IPS-15b (cell line): ENCODE results near the gene C6orf47.

Experiments used
- H3K27me3 ChIP-seq: one replicate; pipeline ENCODE4 v1.6.1; 2013; ENCODE audit warnings: low read length; ENCODE audit not compliant: control insufficient read depth, insufficient read depth
- H3K36me3 ChIP-seq: one replicate; pipeline ENCODE4 v1.6.1; 2013; ENCODE audit warnings: low read length; ENCODE audit not compliant: control insufficient read depth, insufficient read depth
- H3K4me1 ChIP-seq: one replicate; pipeline ENCODE4 v1.6.1; 2013; ENCODE audit warnings: mild to moderate bottlenecking, low read length; ENCODE audit not compliant: control insufficient read depth, insufficient read depth
- H3K4me3 ChIP-seq: one replicate; pipeline ENCODE4 v1.5.1; 2013; ENCODE audit warnings: low read depth, low read length
- H3K9ac ChIP-seq: one replicate; pipeline ENCODE4 v1.6.1; 2013; ENCODE audit warnings: low read depth, mild to moderate bottlenecking, low read length
- H3K9me3 ChIP-seq: one replicate; pipeline ENCODE4 v1.6.1; 2013; ENCODE audit warnings: mild to moderate bottlenecking, low read length; ENCODE audit not compliant: control insufficient read depth, insufficient read depth

The C6orf47 gene

DNA sequence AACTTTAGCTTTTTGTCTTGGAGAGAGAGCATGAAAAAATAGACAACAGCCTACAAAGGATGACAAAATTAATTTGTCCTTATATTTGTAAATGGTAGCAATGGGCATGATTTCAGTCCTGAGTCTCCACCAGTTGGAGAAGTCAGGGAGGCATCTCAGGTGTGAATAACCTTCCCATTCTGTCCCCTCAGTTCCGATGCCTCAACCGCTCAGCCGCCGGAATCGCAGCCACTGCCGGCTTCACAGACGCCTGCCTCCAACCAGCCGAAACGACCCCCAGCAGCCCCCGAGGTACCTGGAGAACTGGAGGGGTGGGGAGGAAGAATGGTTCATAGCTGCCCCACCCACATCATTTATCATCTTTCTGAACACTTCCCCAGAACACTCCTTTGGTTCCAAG lies 36.5 kb downstream of the C6orf47 start:
- Histone ChIP-seq H3K27me3 (no peaks in the 10 kb centered on the region), H3K4me1 (peaks cover 5% of the 10 kb centered on the region), H3K9ac (no peak overlapping the region), H3K36me3 (peaks cover 66% of the 10 kb centered on the region), H3K4me3 (no peak overlapping the region), H3K9me3 (no peaks in the 10 kb centered on the region)

GRCh38 chr6:31622684-31623091 lies 37.9 kb downstream of the C6orf47 start:
- peak overlapping the region; percentile 98 for H3K9ac ChIP-seq
- H3K27me3 ChIP-seq: no peaks in the 10 kb centered on the region
- peaks cover 52% of the 10 kb centered on the region for H3K36me3 ChIP-seq

DNA sequence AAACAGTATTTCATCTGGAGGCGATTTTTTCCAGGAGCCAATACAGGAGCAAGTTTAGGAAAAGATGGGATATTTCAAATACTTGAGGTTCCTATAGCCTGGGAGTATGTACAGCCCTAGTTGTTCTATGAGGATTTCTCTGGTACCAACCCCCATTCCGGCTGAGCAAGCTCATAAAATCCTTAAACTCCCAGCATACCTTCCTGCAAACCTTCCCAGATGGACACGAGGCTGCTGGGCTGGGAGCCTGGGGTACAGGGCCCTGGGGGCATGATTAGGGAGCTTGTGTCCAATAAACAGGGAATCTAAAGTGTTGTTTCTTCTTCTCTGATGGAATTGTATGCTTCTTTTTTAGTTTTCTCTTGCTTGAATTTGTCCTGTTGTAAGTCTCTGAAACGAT lies 38.6 kb downstream of the C6orf47 start:
- Histone ChIP-seq H3K27me3 (no peaks in the 10 kb centered on the region), H3K9ac (peak overlapping the region; percentile 98), H3K36me3 (peaks cover 45% of the 10 kb centered on the region), H3K4me1 (peaks cover 5% of the 10 kb centered on the region), H3K9me3 (no peaks in the 10 kb centered on the region), H3K4me3 (peak overlapping the region; percentile 91)

More at GRCh38 chr6:31622684-31623091, 37.9 kb downstream of the C6orf47 start:
- peak overlapping the region; percentile 91 for H3K4me3 ChIP-seq
- no peaks in the 10 kb centered on the region for H3K9me3 ChIP-seq
- peaks cover 5% of the 10 kb centered on the region for H3K4me1 ChIP-seq

DNA sequence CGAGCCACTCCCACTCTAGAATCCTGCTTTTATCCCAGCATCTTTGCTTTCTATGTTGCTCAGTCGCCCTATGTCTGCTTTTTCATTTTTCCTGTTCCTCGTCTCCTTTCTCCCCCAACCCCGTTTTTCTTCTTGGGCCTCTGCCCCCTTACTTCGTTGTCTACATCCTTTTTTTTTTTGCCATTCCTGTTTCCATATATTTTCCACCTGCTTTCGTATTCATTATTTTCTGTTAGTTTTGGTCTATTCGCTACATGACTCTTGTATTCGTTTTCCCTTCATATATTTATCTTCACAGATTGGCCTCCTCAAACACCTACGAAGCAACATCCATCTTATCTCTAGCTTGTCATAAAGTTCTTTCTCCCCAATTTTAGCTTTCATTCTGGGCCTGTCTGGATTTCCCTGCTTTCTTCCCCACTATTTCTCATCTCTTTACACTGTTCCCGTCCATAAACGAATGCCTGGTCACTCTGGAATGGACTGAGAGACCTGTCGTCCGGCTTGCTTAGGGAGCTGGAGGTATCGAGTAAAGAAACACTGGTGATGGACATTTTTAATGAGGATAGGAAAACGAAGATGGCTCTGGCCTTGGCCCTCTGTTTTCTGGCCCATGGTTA lies 39.1 kb downstream of the C6orf47 start:
- no peaks in the 10 kb centered on the region for H3K27me3 ChIP-seq
- H3K4me1 ChIP-seq: peaks cover 5% of the 10 kb centered on the region
- H3K36me3 ChIP-seq: peaks cover 40% of the 10 kb centered on the region

DNA sequence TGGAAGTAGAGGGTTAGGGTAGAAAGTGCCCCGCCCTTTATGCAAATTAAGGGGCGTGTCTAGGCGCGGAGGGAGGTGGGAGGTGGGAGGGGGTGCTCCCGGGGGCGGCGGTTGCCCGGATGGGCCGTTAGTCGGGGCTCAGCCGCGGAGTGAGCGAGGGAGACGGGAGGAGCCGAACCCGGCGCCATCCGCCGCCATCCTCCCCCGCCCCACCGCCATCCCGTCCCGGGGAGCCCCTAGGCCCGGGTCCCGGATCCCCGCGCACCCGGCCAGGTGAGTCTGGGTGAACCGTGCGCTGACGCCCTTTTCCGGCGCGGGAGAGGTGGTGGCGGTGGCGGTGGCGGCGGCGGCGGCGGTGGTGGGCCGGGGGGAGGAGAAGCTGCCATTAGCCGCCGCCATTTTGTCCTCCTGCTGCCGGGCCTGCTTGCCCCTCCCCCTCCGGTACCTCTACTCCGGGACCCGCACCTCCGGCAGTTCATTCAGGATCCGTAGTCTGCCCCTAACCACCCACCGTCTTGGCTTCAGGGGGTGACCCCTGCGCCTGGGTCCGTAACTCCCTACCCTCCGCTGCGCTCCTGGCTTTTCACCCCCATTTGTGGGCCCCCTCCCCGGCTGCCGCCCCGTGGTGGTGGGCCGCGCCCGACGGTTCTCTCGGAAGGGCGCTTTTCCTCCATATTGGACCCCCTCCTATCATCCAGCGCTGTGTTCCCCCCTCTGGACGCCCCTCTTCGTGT lies 39.8 kb downstream of the C6orf47 start, which contains the start of gene PRRC2A:
Gene PRRC2A, plus strand, starts transcription at position 130 of the 734 bp plus-strand sequence. CDS start 2,075 bp downstream, outside the sequence.
- H3K4me3 ChIP-seq: peak within 1 kb of the TSS; percentile 93
- H3K36me3 ChIP-seq: peaks cover 33% of the 10 kb centered on the region
- H3K9me3 ChIP-seq: no peaks in the 10 kb centered on the region
- peaks cover 10% of the 10 kb centered on the region for H3K4me1 ChIP-seq
- peak within 1 kb of the TSS; percentile 98 for H3K9ac ChIP-seq
- no peaks in the 10 kb centered on the region for H3K27me3 ChIP-seq

More for the DNA sequence above, 39.1 kb downstream of the C6orf47 start:
- H3K9ac ChIP-seq: peak overlapping the region; percentile 98
- no peaks in the 10 kb centered on the region for H3K9me3 ChIP-seq
- H3K4me3 ChIP-seq: peak overlapping the region; percentile 91

DNA sequence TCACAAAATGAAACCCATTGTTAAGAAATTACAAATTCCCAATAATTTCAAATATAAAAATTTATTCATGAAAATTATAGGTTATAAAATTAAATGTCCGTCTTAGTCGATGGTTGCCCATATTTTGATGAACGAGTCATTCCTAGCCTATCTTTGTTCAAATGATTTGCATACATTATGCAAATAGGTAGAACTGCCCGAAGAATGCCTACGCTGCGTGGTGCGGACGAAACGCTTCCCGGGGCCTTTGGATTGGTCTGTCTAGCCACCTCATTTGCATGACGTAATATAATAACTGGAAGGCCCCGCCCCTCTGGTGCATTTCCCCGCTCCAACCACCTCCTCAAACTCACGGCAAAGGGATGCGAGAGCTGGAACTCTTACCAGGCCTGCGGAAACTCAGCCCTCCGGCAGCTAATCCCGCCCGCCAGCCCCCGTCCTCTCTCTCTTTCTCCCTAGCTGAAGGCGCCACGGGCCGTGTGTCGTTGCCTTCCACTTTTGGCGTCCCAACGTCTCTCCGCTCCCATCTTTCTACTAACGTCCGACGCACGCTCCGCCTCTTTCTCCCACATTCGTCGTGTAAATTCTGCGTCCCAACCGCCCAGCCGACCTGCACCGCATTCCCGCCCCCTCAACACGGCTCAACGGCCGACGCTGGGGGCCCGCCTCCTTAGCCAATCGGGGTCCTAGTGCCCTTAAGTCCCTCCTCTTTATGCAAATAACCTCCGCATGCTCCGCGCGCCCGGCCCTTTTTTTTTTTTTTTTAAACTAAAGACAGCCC lies 40.6 kb downstream of the C6orf47 start:
- Histone ChIP-seq H3K36me3 (peaks cover 25% of the 10 kb centered on the region), H3K4me3 (peak overlapping the region; percentile 93), H3K9ac (peak overlapping the region; percentile 98), H3K27me3 (no peaks in the 10 kb centered on the region), H3K9me3 (no peaks in the 10 kb centered on the region), H3K4me1 (peaks cover 13% of the 10 kb centered on the region)

DNA sequence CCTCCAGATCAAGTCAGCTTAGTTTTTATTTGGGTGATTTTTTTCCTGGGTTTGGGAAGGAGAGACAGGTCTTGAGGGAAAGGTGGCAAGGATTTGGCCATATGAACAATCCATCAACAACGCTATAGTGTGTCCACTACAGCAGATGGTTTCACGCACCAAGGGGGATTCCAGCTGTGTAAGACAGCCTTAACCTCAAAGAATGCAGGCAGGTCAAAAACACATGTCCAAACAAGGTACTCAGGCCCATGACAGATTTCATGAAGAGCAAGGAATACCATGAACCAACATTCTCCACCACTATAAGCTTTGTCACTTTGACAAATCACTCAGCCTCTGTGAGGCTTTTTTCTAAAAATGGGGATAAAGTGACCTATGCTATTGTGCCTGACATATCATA lies 43.6 kb downstream of the C6orf47 start:
- Histone ChIP-seq H3K27me3 (no peaks in the 10 kb centered on the region), H3K9ac (no peak overlapping the region), H3K4me3 (no peak overlapping the region), H3K4me1 (peaks cover 12% of the 10 kb centered on the region), H3K9me3 (no peaks in the 10 kb centered on the region), H3K36me3 (no peaks in the 10 kb centered on the region)

DNA sequence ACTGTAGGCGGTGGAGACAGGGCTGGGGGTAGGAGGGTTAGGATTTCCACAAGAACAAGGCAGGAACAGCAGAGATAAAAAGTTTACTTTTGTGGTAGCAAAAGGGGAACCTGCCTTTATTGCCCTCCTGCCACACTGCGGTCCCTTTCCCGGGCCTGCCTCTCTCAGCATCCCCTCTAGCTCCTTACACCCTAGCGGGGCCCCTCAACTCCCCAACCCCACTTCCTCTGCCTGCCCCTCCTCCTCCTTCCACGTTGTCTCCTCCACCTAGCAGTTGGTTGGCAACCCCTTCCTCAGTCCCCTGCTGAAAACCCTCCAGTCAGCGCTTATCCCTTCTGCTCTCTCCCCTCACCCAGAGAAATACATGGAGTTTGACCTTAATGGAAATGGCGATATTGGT lies 44.8 kb downstream of the C6orf47 start:
- Histone ChIP-seq H3K9ac (peak overlapping the region; percentile 8), H3K27me3 (no peaks in the 10 kb centered on the region), H3K9me3 (no peaks in the 10 kb centered on the region), H3K4me3 (no peak overlapping the region), H3K36me3 (no peaks in the 10 kb centered on the region), H3K4me1 (peaks cover 12% of the 10 kb centered on the region)

DNA sequence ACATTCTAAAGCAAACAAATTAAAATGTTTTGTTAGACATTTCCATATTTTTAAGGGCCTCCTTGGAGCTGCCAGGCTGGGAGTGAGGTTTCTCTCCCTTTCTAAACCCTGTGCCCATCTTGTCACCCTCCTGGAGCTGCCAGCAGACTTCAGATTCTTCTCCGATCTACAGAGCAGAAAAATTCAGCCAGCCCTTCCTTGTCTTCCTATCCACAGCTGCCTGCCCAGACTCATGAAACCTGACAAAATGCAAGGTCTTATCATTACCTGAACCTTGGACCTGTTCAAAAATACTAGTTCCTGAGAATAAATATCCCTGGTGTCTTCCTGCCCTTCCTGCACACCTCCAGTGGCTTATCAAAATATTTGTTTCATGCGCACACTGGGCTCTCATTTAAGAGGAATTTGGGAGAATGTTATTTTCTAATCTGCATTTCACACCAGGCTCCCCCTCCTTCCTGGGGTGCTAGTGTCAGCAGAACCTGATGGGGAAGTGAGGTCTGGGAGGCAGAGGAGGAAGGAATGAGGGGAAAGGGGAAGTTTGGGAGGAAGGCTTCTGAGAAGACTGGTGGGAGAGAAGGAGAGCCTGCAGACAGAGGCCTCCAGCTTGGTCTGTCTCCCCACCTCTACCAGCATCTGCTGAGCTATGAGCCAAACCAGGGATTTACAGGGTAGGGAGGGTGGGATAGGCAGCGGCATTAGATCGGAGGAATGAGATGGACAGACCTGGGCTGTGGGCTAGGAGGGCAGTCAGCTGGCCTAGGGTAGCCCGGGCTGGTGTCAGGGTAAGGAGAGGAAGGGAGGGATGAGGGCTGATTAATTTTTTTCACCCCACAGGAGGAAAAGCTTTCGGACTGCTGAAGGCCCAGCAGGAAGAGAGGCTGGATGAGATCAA lies 45.6 kb downstream of the C6orf47 start, which contains the start of gene AIF1:
Gene AIF1, plus strand, starts transcription at position 551 of the 895 bp plus-strand sequence. Its CDS starts 96 bp downstream, at position 647.
- no peaks in the 10 kb centered on the region for H3K9me3 ChIP-seq
- peaks cover 12% of the 10 kb centered on the region for H3K4me1 ChIP-seq
- no peaks in the 10 kb centered on the region for H3K27me3 ChIP-seq
- H3K9ac ChIP-seq: peak within 1 kb of the TSS; percentile 8
- H3K4me3 ChIP-seq: no peak within 1 kb of the TSS
- H3K36me3 ChIP-seq: no peaks in the 10 kb centered on the region

- no peaks in the 10 kb centered on the region for H3K27me3 ChIP-seq
- no peaks in the 10 kb centered on the region for H3K36me3 ChIP-seq
- H3K9me3 ChIP-seq: no peaks in the 10 kb centered on the region
- no peak overlapping the region for H3K4me3 ChIP-seq
- peaks cover 12% of the 10 kb centered on the region for H3K4me1 ChIP-seq
- no peak overlapping the region for H3K9ac ChIP-seq
Observed at GRCh38 chr6:31614075-31614619, 46.4 kb downstream of the C6orf47 start.
